Skin epidermis (tissue), 12 donors: ENCODE measurements around the gene RNF14.

Experiments used
- H3K27ac ChIP-seq, 21 experiments: fragments of 200-600 bp; sonication (generic) in 11 of 21; one replicate each; pipeline ENCODE4 v1.5.0; 2020; ENCODE audit warnings: mild to moderate bottlenecking in 3 of 21, inconsistent platforms in 2 of 21, moderate library complexity in 2 of 21
- H3K4me3 ChIP-seq, 7 experiments: fragments of 200-600 bp; sonication (generic) in 2 of 7; one replicate each; pipeline ENCODE4 v1.5.0; 2020; ENCODE audit warnings: inconsistent platforms in 2 of 7, mild to moderate bottlenecking in 2 of 7, moderate library complexity in 1 of 7

Gene RNF14

GRCh38 chr5:141969783-141970771, 1.2 kb downstream of the RNF14 start:
- Histone ChIP-seq H3K27ac (peak overlapping the region; percentile 88 to 100 (median 98)), H3K4me3 (peak overlapping the region; percentile 50 to 86 (median 58))

GRCh38 chr5:141973871-141974595, 5.1 kb downstream of the RNF14 start:
- Histone ChIP-seq H3K27ac (no peak overlapping the region), H3K4me3 (no peak overlapping the region)

GRCh38 chr5:141976176-141976575, 7.3 kb downstream of the RNF14 start:
- H3K27ac ChIP-seq: no peak overlapping the region
- H3K4me3 ChIP-seq: no peak overlapping the region

GRCh38 chr5:141978389-141978788, 9.5 kb downstream of the RNF14 start:
- Histone ChIP-seq H3K4me3 (no peak overlapping the region), H3K27ac (no peak overlapping the region)

GRCh38 chr5:141982626-141983025, 13.7 kb downstream of the RNF14 start:
- H3K27ac ChIP-seq: no peak overlapping the region
- H3K4me3 ChIP-seq: no peak overlapping the region

GRCh38 chr5:141986072-141986471, 17.2 kb downstream of the RNF14 start:
- no peak overlapping the region for H3K27ac ChIP-seq
- no peak overlapping the region for H3K4me3 ChIP-seq

- Histone ChIP-seq H3K27ac (no peak overlapping the region), H3K4me3 (no peak overlapping the region)
Measured at GRCh38 chr5:141989720-141990119, 20.8 kb downstream of the RNF14 start.

- H3K27ac ChIP-seq: no peak overlapping the region
- H3K4me3 ChIP-seq: no peak overlapping the region
Measured at GRCh38 chr5:141992349-141992963, 23.6 kb downstream of the RNF14 start.

- no peak overlapping the region for H3K4me3 ChIP-seq
- no peak overlapping the region for H3K27ac ChIP-seq
Measured at GRCh38 chr5:141994511-141995136, 25.7 kb downstream of the RNF14 start.

- no peak overlapping the region for H3K4me3 ChIP-seq
Measured at GRCh38 chr5:141995656-141996055, 26.8 kb downstream of the RNF14 start.

GRCh38 chr5:141997358-141997960, 28.6 kb downstream of the RNF14 start:
- H3K27ac ChIP-seq: peak overlapping the region in 1 of 21 experiments; percentile 8
- H3K4me3 ChIP-seq: no peak overlapping the region

More at GRCh38 chr5:141995656-141996055, 26.8 kb downstream of the RNF14 start:
- H3K27ac ChIP-seq: no peak overlapping the region

- Histone ChIP-seq H3K27ac (peak overlapping the region in 1 of 21 experiments; percentile 17), H3K4me3 (no peak overlapping the region)
Measured at GRCh38 chr5:142000173-142000572, 31.3 kb downstream of the RNF14 start.

- Histone ChIP-seq H3K4me3 (no peak overlapping the region), H3K27ac (peak overlapping the region in 3 of 21 experiments; percentile 17 to 46 (median 33))
Measured at GRCh38 chr5:142000704-142001484, 32.0 kb downstream of the RNF14 start.

- Histone ChIP-seq H3K27ac (no peak overlapping the region), H3K4me3 (no peak overlapping the region)
Measured at GRCh38 chr5:142003266-142003800, 34.4 kb downstream of the RNF14 start.

GRCh38 chr5:142006363-142007236, 37.7 kb downstream of the RNF14 start:
- peak overlapping the region in 4 of 21 experiments; percentile 1 to 36 (median 30) for H3K27ac ChIP-seq
- no peak overlapping the region for H3K4me3 ChIP-seq

GRCh38 chr5:142007237-142007544, 38.3 kb downstream of the RNF14 start:
- no peak overlapping the region for H3K4me3 ChIP-seq
- peak overlapping the region in 2 of 21 experiments; percentile 23 to 36 for H3K27ac ChIP-seq

- no peak overlapping the region for H3K27ac ChIP-seq
Measured at GRCh38 chr5:142008813-142009212, 39.9 kb downstream of the RNF14 start.

More at GRCh38 chr5:142008813-142009212, 39.9 kb downstream of the RNF14 start:
- H3K4me3 ChIP-seq: no peak overlapping the region
